ENCODE results near the gene PRRX1. TPM values are rescaled to one million over a fixed set of nuclear protein-coding genes. Genes with fewer than 3 reads are reported as not detected.

Gene PRRX1
- total RNA-seq, 1 experiment from 2014 or later: 1.8 TPM

GRCh38 chr1:170657275-170657853 is 6.6 kb upstream of the PRRX1 start:
- CTCF ChIA-PET: interaction anchor here (0.6 to 0.9 kb wide), 3 partner anchors 28 to 1676 kb away, joined by 3 to 5 read pairs (median 3); no protein-coding TSS in a partner anchor
- BruUV-seq (replicated peaks): no TSS peak
- Mint-ChIP-seq H3K27me3 (ENCODE audit: unreplicated experiment) (no peaks in the 10 kb centered on the region), H3K27ac (ENCODE audit: unreplicated experiment) (no peak overlapping the region), H3K4me3 (ENCODE audit: low read depth, unreplicated experiment) (no peak overlapping the region), H3K36me3 (ENCODE audit: insufficient read depth, unreplicated experiment) (no peaks in the 10 kb centered on the region), H3K9me3 (ENCODE audit: low read depth, unreplicated experiment) (no peaks in the 10 kb centered on the region), H3K4me1 (ENCODE audit: low read depth, unreplicated experiment) (no peaks in the 10 kb centered on the region)
- no peak for DNase-seq
- no peak for TF ChIP-seq CTCF (IDR thresholded peaks at IDR 0.05; ENCODE audit: unreplicated experiment)
- intact Hi-C loops (cut with micrococcal nuclease; ENCODE audit: unreplicated experiment): no loop called here

- intact Hi-C loops (cut with micrococcal nuclease; ENCODE audit: unreplicated experiment): no loop called here
- no peaks in the 10 kb centered on the region for H3K9me3 Mint-ChIP-seq (ENCODE audit: low read depth, unreplicated experiment)
- no TSS peak for BruUV-seq (replicated peaks)
- no peak overlapping the region for H3K27ac Mint-ChIP-seq (ENCODE audit: unreplicated experiment)
- H3K27me3 Mint-ChIP-seq (ENCODE audit: unreplicated experiment): peaks cover 15% of the 10 kb centered on the region
- H3K36me3 Mint-ChIP-seq (ENCODE audit: insufficient read depth, unreplicated experiment): peaks cover 9% of the 10 kb centered on the region
- no peak for TF ChIP-seq CTCF (IDR thresholded peaks at IDR 0.05; ENCODE audit: unreplicated experiment)
- peaks cover 12% of the 10 kb centered on the region for H3K4me1 Mint-ChIP-seq (ENCODE audit: low read depth, unreplicated experiment)
- no peak for DNase-seq
- CTCF ChIA-PET: interaction anchor here (0.7 kb wide), 1 partner anchor 301 kb away, joined by 4 read pairs; no protein-coding TSS in a partner anchor
- no peak overlapping the region for H3K4me3 Mint-ChIP-seq (ENCODE audit: low read depth, unreplicated experiment)
Measured at GRCh38 chr1:170659399-170660035, 4.4 kb upstream of the PRRX1 start.

GRCh38 chr1:170660281-170660713 is 3.6 kb upstream of the PRRX1 start:
- intact Hi-C loops (cut with micrococcal nuclease; ENCODE audit: unreplicated experiment): no loop called here
- peaks cover 18% of the 10 kb centered on the region for H3K27me3 Mint-ChIP-seq (ENCODE audit: unreplicated experiment)
- H3K27ac Mint-ChIP-seq (ENCODE audit: unreplicated experiment): no peak overlapping the region
- CTCF ChIA-PET: interaction anchor here (0.6 kb wide), 1 partner anchor 14 kb away, joined by 3 read pairs; no protein-coding TSS in a partner anchor
- no TSS peak for BruUV-seq (replicated peaks)
- H3K9me3 Mint-ChIP-seq (ENCODE audit: low read depth, unreplicated experiment): no peaks in the 10 kb centered on the region
- peaks cover 17% of the 10 kb centered on the region for H3K36me3 Mint-ChIP-seq (ENCODE audit: insufficient read depth, unreplicated experiment)
- no peak for TF ChIP-seq CTCF (IDR thresholded peaks at IDR 0.05; ENCODE audit: unreplicated experiment)
- no peak overlapping the region for H3K4me3 Mint-ChIP-seq (ENCODE audit: low read depth, unreplicated experiment)
- no peak for DNase-seq
- peaks cover 12% of the 10 kb centered on the region for H3K4me1 Mint-ChIP-seq (ENCODE audit: low read depth, unreplicated experiment)

- intact Hi-C loops (cut with micrococcal nuclease; ENCODE audit: unreplicated experiment): no loop called here
- Mint-ChIP-seq H3K36me3 (ENCODE audit: insufficient read depth, unreplicated experiment) (peaks cover 18% of the 10 kb centered on the region), H3K4me3 (ENCODE audit: low read depth, unreplicated experiment) (no peak overlapping the region), H3K4me1 (ENCODE audit: low read depth, unreplicated experiment) (peaks cover 12% of the 10 kb centered on the region), H3K27me3 (ENCODE audit: unreplicated experiment) (peaks cover 18% of the 10 kb centered on the region), H3K27ac (ENCODE audit: unreplicated experiment) (no peak overlapping the region), H3K9me3 (ENCODE audit: low read depth, unreplicated experiment) (no peaks in the 10 kb centered on the region)
- BruUV-seq (replicated peaks): no TSS peak
- CTCF ChIA-PET: interaction anchor here (0.6 kb wide), 1 partner anchor 15 kb away, joined by 3 read pairs; no protein-coding TSS in a partner anchor
- no peak for DNase-seq
- no peak for TF ChIP-seq CTCF (IDR thresholded peaks at IDR 0.05; ENCODE audit: unreplicated experiment)
Measured at GRCh38 chr1:170660871-170661645, 2.9 kb upstream of the PRRX1 start.
